IPS DF 19.7 (cell line): ENCODE data around the gene PLEKHH1.
"Not testable (repeated sequence)": the region's sequence is repeated elsewhere in the genome, so short reads cannot be mapped to it uniquely, and the experiment has no call there.

Source experiments
- DNase-seq: peaks from one replicate; pipeline ENCODE4 v3.0.0-alpha.2; 2013; ENCODE audit warnings: low read depth, low spot score

PLEKHH1 gene

GRCh38 chr14:67529947-67530935 lies 2.8 kb upstream of the PLEKHH1 start:
- DNase-seq = no peak

DNA sequence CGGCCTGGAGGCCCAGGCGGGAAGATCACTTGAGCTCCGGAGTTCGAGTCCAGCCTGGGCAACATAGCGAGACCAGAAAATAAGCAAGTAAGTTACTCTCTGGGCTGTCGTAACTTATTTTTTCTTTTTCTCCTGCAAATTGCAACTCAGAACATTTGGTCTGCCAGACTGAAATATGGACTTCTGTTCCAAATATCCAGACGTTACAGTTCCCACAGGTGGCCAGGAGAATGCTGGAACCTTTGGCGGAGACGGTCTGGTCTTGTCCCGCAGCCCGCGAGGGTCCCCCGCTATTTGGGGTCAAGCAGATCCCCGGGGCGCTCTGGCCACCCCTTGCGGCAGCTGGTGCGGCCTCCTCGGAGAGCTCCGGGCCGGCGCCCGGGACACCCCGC lies 488 bp upstream of the PLEKHH1 start:
- DNase-seq = no peak

- no peak for DNase-seq
Measured at GRCh38 chr14:67533754-67534085, 630 bp downstream of the PLEKHH1 start.

DNA sequence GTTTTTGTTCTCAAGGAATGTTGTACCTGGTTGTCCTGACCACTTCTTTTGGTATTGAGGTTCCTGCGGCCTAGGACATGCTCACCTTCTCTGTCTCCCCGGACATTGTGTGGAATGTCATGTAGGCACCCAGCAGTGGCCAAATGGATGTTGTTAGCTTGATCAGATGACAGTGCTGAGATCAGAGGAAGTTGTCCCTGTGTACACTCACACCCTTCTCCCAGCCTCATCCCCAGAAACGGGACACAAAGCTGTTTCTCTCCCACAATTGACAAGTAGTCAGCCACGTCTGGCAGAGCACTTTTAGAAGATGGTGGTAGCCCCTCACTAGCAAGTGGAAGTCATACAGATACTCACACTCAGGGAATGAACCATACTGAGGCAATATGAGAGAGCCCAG lies 3.0 kb downstream of the PLEKHH1 start:
- DNase-seq = no peak

- no peak for DNase-seq
Measured at GRCh38 chr14:67537736-67538135, 4.6 kb downstream of the PLEKHH1 start.

DNA sequence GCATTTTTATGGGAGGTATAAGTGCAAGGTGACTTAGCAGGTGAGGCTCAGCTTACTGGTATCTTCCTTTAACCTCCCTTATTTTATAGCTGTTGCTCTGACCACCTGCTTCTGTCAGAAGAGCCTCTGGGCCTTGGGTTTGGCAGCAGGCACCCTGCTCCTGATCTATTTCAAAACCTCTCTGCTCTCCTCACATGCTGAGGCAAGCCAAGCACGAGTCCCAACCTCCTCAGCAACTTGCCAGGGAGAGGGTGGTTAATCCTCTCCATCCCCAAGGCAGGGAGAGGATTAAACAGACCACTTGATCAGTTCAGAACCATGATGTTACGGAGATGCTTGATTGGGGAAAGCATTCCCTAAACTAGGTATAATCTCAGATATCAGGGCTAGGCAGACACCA lies 5.4 kb downstream of the PLEKHH1 start:
- DNase-seq = no peak

- no peak for DNase-seq
Measured at GRCh38 chr14:67539116-67539515, 6.0 kb downstream of the PLEKHH1 start.

DNA sequence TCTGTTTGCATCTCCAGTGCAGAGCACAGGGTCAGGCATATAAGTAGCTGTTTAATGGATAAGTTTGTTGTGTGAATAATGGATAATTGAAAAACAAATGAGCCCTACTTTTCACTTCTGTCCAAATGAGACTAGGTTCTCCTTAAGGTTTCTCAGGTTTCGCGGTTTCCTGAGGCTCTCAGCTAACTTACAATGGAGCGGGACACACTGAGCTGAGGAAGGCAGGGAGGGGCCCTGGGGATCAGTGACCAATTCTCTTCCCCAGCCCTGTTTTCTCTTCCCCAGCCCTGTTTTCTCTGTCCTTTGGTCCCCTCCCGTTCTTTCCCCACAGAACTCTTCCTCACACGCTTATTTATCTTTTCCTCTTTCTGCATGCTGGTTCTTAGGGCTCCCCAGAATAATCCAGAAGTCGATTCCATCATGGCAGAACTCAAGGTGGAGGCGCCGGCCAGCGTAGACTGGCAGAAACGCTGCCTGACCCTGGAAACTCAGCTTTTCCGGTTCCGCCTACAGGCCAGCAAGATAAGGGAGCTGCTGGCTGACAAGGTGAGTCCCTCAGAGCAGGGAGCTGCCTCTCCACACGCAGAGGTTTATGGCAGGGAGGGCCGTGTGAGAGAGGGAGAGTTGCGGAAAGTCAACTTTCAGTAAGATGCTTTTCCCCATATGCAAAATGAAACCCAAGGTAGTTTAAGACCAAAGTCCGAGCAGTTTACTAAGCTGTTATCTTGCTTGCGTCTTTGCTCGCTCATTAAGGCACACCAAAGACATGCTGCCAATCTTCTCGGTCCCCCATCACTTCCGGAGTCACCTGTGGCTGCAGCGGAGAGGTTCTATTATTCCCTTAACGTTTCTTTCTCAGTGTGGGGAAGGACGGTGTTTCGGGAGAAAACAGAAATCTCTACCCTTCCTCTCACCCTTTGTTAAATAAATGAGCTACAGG lies 8.6 kb downstream of the PLEKHH1 start:
- DNase-seq = no peak

GRCh38 chr14:67542620-67543019 lies 9.5 kb downstream of the PLEKHH1 start:
- not testable (repeated sequence) for DNase-seq

DNA sequence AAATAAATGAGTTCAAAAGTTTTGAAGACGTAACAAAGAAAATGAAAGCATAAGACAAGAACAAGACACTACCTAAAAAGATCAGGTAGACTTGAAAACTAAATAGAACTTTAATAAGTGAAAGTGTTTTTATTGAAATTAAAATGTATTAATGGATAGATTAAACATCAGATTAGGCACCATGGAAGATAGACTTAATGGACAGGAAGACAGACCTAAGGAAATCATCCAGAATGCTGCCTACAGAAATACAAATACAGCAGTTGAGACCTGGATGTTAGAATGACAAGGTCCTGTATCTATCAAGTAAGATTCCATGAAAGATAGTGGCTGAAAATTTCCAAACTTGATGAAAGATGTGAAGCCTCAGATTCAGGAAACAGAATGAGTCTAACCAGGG lies 11.5 kb downstream of the PLEKHH1 start:
- DNase-seq = no peak

DNA sequence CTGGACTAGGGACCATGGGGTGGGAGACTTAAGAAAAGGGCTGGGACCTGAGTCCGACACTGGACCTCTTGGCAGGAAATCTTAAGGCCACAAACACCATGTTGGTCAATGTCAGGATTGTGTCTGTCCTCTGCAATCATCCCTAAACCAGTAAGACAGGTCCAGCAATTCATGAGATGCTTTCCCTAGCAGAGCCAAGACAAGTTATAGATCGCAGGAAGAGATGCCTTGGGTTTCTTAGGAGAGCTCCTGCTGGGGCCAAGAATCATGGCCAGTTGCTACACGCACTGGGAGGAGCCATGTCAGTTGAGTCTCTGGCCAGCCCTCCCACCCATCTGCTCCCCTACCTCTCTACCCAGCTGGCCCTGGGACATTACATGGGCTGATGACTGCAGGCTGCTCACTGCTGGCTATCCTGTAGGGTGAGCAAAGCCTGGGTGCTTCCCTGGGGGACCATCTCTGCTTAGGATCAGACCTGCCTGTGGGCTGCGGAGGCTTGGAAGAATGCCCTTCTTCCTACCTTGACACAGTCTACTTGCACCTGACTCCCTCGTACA lies 14.2 kb downstream of the PLEKHH1 start:
- no peak for DNase-seq

DNA sequence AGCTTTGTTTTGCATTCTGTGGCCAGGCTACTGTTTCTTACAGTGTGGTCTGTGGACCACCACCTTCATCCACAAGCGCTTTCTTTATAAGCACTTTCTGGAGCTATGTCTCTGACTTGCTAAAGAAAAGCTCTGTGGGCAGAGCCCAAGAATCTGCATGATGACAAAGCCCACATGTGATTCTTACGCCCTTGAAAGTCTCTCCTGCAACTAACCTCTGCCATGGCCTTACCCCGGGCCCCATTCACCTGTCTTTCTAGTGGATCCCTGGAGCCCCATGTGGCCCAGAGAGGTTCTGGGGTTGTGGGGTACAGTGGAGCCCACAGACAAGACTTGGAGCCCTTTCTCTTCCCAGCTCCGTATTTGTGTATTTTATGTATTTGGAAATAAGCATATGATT lies 16.6 kb downstream of the PLEKHH1 start:
- DNase-seq = no peak

DNA sequence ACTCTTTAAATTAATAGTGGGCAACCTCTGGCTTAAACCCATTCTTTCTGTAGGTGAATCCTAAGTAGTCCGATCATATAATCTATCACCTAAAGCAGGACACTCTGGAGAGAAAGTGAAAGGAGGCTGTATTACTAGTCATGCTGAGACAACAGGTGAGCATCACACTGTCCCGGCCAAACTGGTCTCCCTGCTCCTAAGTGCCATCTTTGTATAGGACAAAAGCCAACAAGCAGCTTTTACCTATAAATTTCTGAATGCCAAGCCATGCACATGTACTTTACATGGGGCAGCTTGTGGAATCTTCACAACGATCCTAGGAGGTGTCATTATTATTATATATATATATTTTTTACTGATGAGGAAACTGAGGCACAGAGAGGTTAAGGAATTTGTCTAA lies 18.0 kb downstream of the PLEKHH1 start:
- no peak for DNase-seq

DNA sequence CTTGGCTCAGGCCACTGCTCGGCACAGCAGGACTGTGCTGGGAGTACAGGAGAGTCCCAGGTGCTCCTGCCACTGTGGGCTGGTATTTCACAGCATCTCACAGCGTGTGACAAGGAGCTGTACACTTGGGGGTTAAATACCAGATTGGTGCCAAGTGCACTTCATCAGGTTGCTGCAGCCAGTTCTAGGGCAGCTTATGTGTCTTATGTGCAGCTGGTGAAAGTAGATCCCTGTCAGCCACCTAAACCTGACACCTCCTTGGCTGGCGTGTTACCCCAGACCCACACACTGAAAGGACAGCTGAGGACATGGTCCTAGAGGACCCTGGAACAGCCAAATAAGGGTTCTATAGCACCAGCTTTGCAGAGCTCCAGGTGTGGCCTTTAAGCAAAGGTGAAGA lies 18.9 kb downstream of the PLEKHH1 start:
- no peak for DNase-seq

GRCh38 chr14:67553547-67553946 lies 20.5 kb downstream of the PLEKHH1 start:
- DNase-seq = no peak

DNA sequence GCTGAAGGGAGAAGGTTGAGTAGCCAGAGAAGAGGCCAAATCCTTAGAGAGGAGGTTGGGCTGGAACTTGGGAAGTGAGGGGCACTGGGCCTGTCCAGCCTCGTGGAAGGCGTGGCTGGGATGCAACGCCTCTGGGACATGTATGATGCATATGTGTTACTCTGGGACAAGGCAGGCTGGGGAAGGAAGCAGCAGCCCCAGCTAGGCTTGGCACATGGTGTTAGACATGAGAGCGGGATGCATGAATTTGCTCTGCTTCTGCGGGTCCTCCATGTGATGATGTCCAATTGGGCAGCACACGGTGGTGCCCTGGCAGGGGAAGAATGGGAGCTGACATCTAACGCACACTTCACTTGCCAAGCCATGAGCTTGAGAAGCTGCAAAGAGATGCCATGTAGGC lies 21.3 kb downstream of the PLEKHH1 start:
- DNase-seq = no peak

DNA sequence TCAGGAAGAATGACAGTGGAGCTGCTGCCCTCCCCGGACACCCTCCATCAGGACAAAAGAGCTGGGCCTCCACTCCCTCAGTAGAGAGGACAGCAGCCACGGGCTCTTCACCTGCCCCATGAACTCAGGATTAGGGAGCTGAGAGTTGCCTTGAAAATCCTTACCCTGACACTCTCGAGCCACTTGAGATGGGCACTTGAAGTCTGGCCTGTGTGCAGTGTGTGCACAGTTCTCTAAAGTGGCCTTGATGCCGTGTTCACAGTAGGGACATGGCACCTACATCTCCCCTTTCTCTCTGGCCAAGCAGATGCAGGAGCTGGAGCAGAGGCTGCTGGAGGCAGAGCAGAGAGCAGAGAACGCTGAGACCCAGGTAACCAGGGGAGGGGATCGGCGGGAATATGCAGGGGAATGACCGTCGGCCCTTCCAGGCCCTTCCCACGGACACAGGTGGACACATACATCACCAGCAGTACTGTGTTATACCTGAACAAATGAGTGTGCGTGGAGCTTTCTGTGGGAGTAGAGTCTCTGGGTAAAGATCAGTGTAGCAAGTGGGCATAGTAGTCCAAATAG lies 22.5 kb downstream of the PLEKHH1 start:
- DNase-seq = no peak

DNA sequence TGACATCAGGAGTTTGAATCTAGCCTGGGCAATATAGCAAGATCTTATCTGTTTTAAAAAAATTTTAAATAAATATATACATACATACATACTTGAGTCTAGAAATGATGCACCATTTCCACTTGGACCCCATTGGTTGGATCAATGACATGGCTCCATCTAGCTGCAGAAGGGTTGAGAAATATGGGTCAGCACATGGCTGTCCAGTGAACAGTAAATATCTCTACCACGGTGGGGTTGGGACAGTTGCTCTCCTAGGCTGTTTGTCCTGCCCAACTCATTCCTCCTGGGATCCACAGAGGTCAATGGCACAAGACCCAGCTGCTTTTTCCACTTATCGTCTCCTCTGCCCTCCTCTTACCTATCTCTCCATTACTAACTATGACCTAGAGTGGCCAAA lies 23.6 kb downstream of the PLEKHH1 start:
- no peak for DNase-seq

DNA sequence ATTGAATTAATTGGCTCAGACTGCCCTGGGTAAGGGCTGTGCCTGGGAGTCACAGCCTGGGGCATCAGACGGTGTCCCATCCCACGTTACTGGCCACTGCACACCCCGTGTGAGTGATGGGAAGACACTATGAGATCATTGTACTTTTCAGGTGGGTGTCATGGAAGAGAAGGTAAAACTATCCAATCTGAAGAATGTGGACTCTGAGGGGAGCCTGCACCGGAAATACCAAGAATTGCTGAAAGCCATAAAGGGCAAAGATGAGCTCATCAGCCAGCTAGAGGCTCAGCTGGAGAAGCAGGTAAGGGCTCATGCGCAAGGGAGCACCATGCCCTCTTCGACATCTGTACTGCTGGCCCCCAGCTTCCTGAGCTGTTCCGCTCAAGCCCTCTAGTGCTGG lies 24.0 kb downstream of the PLEKHH1 start:
- no peak for DNase-seq

- no peak for DNase-seq
Measured at GRCh38 chr14:67557656-67558055, 24.6 kb downstream of the PLEKHH1 start.

GRCh38 chr14:67559639-67560038 lies 26.5 kb downstream of the PLEKHH1 start:
- DNase-seq = no peak
